ENCODE data around the gene RUNX1. TPM values are rescaled to one million over a fixed set of nuclear protein-coding genes. Genes with fewer than 3 reads are reported as not detected.
"Not testable (repeated sequence)": the region's sequence is repeated elsewhere in the genome, so short reads cannot be mapped to it uniquely, and the experiment has no call there.

The RUNX1 gene
- total RNA-seq, 1 donor from 2014 or later, result 121 TPM

- no peak for DNase-seq (ENCODE audit: low spot score)
- Mint-ChIP-seq H3K27ac (no peak overlapping the region), H3K36me3 (ENCODE audit: low read depth) (peaks cover 97% of the 10 kb centered on the region), H3K9me3 (peaks cover 12% of the 10 kb centered on the region), H3K4me3 (ENCODE audit: low read depth) (no peak overlapping the region), H3K4me1 (ENCODE audit: low read depth) (peaks cover 80% of the 10 kb centered on the region), H3K27me3 (ENCODE audit: low read depth) (no peaks in the 10 kb centered on the region)
- intact Hi-C loops (cut with micrococcal nuclease), result loop anchor here (2.0 to 10.0 kb wide), 3 partner anchors 35 to 237 kb away; partner anchors contain the start of gene RUNX1
Observed at GRCh38 chr21:34809822-34810221, 239.3 kb downstream of the RUNX1 start.

- intact Hi-C loops (cut with micrococcal nuclease), result loop anchor here (1.0 to 10.0 kb wide), 4 partner anchors 36 to 239 kb away; partner anchors contain the start of gene RUNX1
- Mint-ChIP-seq H3K27ac (peak overlapping the region; percentile 89), H3K36me3 (ENCODE audit: low read depth) (peaks cover 99% of the 10 kb centered on the region)
Observed at GRCh38 chr21:34808569-34809204, 240.4 kb downstream of the RUNX1 start.

GRCh38 chr21:34807881-34808568, 241.1 kb downstream of the RUNX1 start:
- peaks cover 96% of the 10 kb centered on the region for H3K36me3 Mint-ChIP-seq (ENCODE audit: low read depth)
- H3K4me1 Mint-ChIP-seq (ENCODE audit: low read depth), result peaks cover 83% of the 10 kb centered on the region

More at GRCh38 chr21:34808569-34809204, 240.4 kb downstream of the RUNX1 start:
- no peak overlapping the region for H3K4me3 Mint-ChIP-seq (ENCODE audit: low read depth)
- H3K4me1 Mint-ChIP-seq (ENCODE audit: low read depth), result peaks cover 85% of the 10 kb centered on the region
- no peak for DNase-seq (ENCODE audit: low spot score)
- H3K9me3 Mint-ChIP-seq, result peaks cover 12% of the 10 kb centered on the region
- H3K27me3 Mint-ChIP-seq (ENCODE audit: low read depth), result no peaks in the 10 kb centered on the region

GRCh38 chr21:34807146-34807880, 241.8 kb downstream of the RUNX1 start:
- peaks cover 96% of the 10 kb centered on the region for H3K36me3 Mint-ChIP-seq (ENCODE audit: low read depth)
- no peak overlapping the region for H3K4me3 Mint-ChIP-seq (ENCODE audit: low read depth)
- peak; percentile 44 for DNase-seq (ENCODE audit: low spot score)
- H3K27ac Mint-ChIP-seq, result peak overlapping the region; percentile 89
- intact Hi-C loops (cut with micrococcal nuclease), result loop anchor here (5.0 to 10.0 kb wide), 2 partner anchors 177 to 240 kb away; partner anchors contain the start of gene RUNX1
- no peaks in the 10 kb centered on the region for H3K27me3 Mint-ChIP-seq (ENCODE audit: low read depth)
- H3K9me3 Mint-ChIP-seq, result peaks cover 12% of the 10 kb centered on the region
- H3K4me1 Mint-ChIP-seq (ENCODE audit: low read depth), result peaks cover 83% of the 10 kb centered on the region

More at GRCh38 chr21:34807881-34808568, 241.1 kb downstream of the RUNX1 start:
- H3K27ac Mint-ChIP-seq, result peak overlapping the region; percentile 89
- DNase-seq (ENCODE audit: low spot score), result peak; percentile 50
- H3K4me3 Mint-ChIP-seq (ENCODE audit: low read depth), result peak overlapping the region; percentile 8
- no peaks in the 10 kb centered on the region for H3K27me3 Mint-ChIP-seq (ENCODE audit: low read depth)
- H3K9me3 Mint-ChIP-seq, result peaks cover 12% of the 10 kb centered on the region
- intact Hi-C loops (cut with micrococcal nuclease), result loop anchor here (1.0 to 10.0 kb wide), 4 partner anchors 37 to 239 kb away; partner anchors contain the start of gene RUNX1

DNA sequence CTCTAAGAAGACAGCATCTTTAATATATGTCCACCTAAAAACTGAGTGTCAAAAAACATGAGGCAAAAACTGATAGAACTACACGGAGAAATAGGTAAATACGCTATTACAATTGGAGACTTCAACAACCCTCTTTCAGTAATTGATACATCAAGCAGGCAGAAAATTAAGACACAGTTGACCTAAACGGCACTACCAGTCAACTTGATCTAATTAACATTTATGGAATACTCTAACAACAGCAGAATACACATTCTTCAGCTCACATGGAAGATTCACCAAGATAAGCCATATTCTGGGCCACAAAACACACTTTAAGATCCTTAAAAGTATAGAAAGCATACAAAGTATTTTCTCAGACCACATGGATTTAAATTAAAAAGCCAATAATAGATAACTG, 242.7 kb downstream of the RUNX1 start:
- peak overlapping the region; percentile 89 for H3K27ac Mint-ChIP-seq
- intact Hi-C loops (cut with micrococcal nuclease), result loop anchor here (5.0 to 10.0 kb wide), 2 partner anchors 178 to 241 kb away; partner anchors contain the start of gene RUNX1
- peaks cover 12% of the 10 kb centered on the region for H3K9me3 Mint-ChIP-seq
- H3K4me3 Mint-ChIP-seq (ENCODE audit: low read depth), result no peak overlapping the region
- H3K36me3 Mint-ChIP-seq (ENCODE audit: low read depth), result peaks cover 94% of the 10 kb centered on the region
- H3K4me1 Mint-ChIP-seq (ENCODE audit: low read depth), result peaks cover 78% of the 10 kb centered on the region
- H3K27me3 Mint-ChIP-seq (ENCODE audit: low read depth), result no peaks in the 10 kb centered on the region
- no peak for DNase-seq (ENCODE audit: low spot score)

DNA sequence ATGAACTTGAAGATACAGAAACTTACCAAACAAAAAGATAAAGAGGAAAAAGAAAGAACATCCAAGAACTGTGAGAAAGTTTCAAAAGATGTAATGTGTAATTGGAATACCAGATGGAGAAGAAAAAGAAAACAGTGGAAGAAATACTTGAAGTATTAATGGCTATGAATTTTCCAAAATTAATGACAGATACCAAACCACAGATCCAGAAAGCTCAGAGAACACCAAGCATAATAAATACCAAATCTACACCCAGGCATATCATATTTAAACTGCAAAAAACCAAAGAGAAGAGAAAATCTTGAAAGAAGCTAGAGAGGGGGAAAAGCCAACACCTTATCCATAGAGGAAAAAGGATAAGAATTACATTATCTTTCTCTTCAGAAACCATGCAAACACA, 243.9 kb downstream of the RUNX1 start:
- intact Hi-C loops (cut with micrococcal nuclease), result loop anchor here (5.0 to 10.0 kb wide), 2 partner anchors 180 to 242 kb away; partner anchors contain the start of gene RUNX1
- Mint-ChIP-seq H3K27me3 (ENCODE audit: low read depth) (no peaks in the 10 kb centered on the region), H3K9me3 (peaks cover 12% of the 10 kb centered on the region), H3K36me3 (ENCODE audit: low read depth) (peaks cover 92% of the 10 kb centered on the region), H3K27ac (peak overlapping the region; percentile 40), H3K4me1 (ENCODE audit: low read depth) (peaks cover 70% of the 10 kb centered on the region), H3K4me3 (ENCODE audit: low read depth) (no peak overlapping the region)
- no peak for DNase-seq (ENCODE audit: low spot score)

DNA sequence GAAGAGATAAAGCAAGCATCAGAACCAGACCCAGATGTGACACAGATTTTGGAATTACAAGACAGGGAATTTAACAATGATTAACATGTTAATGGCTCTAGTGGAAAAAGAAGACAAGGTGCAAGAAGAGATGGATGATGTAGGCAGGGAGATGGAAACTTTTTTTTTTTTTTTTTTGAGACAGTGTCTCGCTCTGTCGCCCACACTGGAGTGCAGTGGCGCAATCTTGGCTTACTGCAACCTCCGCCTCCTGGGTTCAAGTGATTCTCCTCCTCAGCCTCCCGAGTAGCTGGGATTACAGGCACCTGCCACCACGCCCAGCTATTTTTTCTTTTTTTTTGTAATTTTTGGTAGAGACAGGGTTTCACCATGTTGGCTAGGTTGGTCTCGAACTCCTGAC, 244.5 kb downstream of the RUNX1 start:
- intact Hi-C loops (cut with micrococcal nuclease), result loop anchor here (10.0 kb wide), 1 partner anchor 180 kb away; no protein-coding TSS in a partner anchor
- peak overlapping the region; percentile 48 for H3K27ac Mint-ChIP-seq
- H3K27me3 Mint-ChIP-seq (ENCODE audit: low read depth), result not testable (repeated sequence)

DNA sequence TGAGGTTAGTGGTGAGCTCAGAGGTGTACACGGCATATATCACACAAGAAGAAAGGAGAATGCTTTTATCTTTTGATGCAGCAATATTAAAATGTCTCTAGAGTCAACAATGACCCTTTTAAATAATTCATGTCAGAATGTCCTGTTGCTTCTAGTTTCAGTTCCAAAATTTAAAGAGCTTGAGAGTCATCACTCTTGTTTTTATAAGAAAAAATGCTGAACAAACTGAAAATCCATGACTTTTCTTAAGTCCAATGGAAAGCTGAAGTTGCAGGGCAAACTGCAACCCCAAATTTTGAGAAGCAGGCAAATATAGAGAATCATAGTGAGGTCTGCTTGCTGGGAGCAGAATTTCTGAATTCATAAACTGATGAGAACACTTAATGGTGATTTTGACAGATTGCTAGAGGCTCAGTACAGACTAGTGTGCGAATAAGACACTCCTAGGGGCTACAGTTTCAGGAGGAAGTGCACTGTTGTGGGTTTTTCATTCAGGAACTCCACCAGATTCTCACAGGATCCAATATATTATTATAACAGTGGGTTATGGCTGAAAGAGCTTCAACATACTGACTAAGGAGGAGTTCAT, 245.2 kb downstream of the RUNX1 start:
- Mint-ChIP-seq H3K4me3 (ENCODE audit: low read depth) (no peak overlapping the region), H3K4me1 (ENCODE audit: low read depth) (peaks cover 57% of the 10 kb centered on the region), H3K27me3 (ENCODE audit: low read depth) (no peaks in the 10 kb centered on the region), H3K36me3 (ENCODE audit: low read depth) (peaks cover 92% of the 10 kb centered on the region), H3K27ac (peak overlapping the region; percentile 52), H3K9me3 (peaks cover 12% of the 10 kb centered on the region)
- intact Hi-C loops (cut with micrococcal nuclease), result loop anchor here (10.0 kb wide), 1 partner anchor 181 kb away; no protein-coding TSS in a partner anchor
- DNase-seq (ENCODE audit: low spot score), result no peak

More for the DNA sequence above, 244.5 kb downstream of the RUNX1 start:
- Mint-ChIP-seq H3K36me3 (ENCODE audit: low read depth) (peaks cover 92% of the 10 kb centered on the region), H3K4me1 (ENCODE audit: low read depth) (peaks cover 64% of the 10 kb centered on the region), H3K9me3 (peaks cover 12% of the 10 kb centered on the region)
- H3K4me3 Mint-ChIP-seq (ENCODE audit: low read depth); DNase-seq (ENCODE audit: low spot score): not testable (repeated sequence)

DNA sequence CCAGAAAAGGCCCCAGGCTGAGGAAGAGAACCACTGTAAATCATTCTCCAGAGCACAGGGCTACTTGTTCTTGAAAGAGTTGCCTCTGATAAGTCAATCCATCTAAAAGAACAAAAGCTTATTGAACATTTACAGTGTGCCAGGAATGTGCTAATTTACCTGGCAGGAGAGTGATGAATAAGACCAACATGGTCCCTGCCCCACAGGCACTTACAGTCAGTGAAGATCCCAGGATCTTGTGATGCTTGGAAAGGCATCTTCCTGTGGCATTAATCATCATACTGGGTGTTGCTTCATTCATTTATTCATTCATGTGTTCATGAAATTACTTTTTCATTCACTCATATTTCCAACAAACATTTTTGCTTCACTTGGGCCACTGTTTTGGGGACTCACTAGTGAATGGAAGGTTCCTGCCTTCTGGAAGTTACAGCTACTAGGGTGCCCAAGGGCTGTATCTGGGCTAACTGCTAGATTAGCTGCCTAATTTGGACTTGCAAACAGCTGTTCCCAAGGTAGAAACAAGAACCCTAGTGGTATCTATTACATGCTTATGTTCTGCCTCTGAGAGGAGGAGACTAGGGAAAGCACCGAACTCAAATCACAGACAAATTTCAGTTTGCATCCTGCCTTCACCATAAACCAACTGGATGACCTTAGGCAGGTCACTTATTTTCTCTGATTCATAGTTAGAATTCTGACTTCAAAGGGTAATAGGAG, 246.8 kb downstream of the RUNX1 start:
- intact Hi-C loops (cut with micrococcal nuclease), result loop anchor here (10.0 kb wide), 1 partner anchor 182 kb away; no protein-coding TSS in a partner anchor
- no peaks in the 10 kb centered on the region for H3K27me3 Mint-ChIP-seq (ENCODE audit: low read depth)
- H3K9me3 Mint-ChIP-seq, result peaks cover 12% of the 10 kb centered on the region
- peaks cover 41% of the 10 kb centered on the region for H3K4me1 Mint-ChIP-seq (ENCODE audit: low read depth)
- no peak for DNase-seq (ENCODE audit: low spot score)
- H3K36me3 Mint-ChIP-seq (ENCODE audit: low read depth), result peaks cover 89% of the 10 kb centered on the region
- H3K27ac Mint-ChIP-seq, result peak overlapping the region; percentile 68
- H3K4me3 Mint-ChIP-seq (ENCODE audit: low read depth), result no peak overlapping the region

DNA sequence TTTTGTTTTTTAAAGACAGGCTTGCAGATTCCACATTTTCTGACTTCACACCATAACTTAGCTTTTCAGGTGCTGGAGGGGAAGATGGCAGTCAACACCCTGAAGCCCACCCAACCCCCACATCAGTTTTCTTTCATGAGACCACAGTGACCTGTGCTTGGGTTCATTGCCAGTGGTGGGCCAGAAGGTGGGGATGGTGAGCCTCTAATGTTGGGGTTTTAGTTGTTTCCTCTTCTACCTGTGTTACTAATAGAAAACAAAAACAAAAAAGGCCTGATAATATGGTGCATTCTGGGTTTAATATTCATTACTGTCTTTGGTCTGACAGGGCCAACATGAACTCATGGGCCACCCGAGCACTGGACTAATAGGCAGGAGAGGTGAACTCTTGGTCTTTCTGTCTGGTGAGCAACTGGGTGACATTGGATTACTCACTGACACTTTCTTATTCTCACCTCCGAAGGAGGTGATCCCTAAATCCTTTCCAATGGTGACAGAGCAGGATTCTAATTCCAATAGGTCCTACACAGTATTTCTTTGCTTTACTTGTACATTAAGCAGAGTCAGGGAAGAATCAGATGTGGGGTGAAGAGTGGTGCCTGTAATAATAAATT, 247.5 kb downstream of the RUNX1 start:
- H3K27ac Mint-ChIP-seq, result no peak overlapping the region
- peaks cover 8% of the 10 kb centered on the region for H3K9me3 Mint-ChIP-seq
- intact Hi-C loops (cut with micrococcal nuclease), result loop anchor here (10.0 kb wide), 1 partner anchor 183 kb away; no protein-coding TSS in a partner anchor
- peaks cover 89% of the 10 kb centered on the region for H3K36me3 Mint-ChIP-seq (ENCODE audit: low read depth)
- peaks cover 38% of the 10 kb centered on the region for H3K4me1 Mint-ChIP-seq (ENCODE audit: low read depth)
- no peaks in the 10 kb centered on the region for H3K27me3 Mint-ChIP-seq (ENCODE audit: low read depth)
- H3K4me3 Mint-ChIP-seq (ENCODE audit: low read depth), result no peak overlapping the region
- DNase-seq (ENCODE audit: low spot score), result no peak

GRCh38 chr21:34800797-34801518, 248.1 kb downstream of the RUNX1 start:
- Mint-ChIP-seq H3K27ac (no peak overlapping the region), H3K36me3 (ENCODE audit: low read depth) (peaks cover 89% of the 10 kb centered on the region)
- DNase-seq (ENCODE audit: low spot score), result no peak

More at GRCh38 chr21:34800797-34801518, 248.1 kb downstream of the RUNX1 start:
- H3K9me3 Mint-ChIP-seq, result peaks cover 3% of the 10 kb centered on the region
- H3K27me3 Mint-ChIP-seq (ENCODE audit: low read depth), result no peaks in the 10 kb centered on the region
- intact Hi-C loops (cut with micrococcal nuclease), result loop anchor here (10.0 kb wide), 1 partner anchor 184 kb away; no protein-coding TSS in a partner anchor
- no peak overlapping the region for H3K4me3 Mint-ChIP-seq (ENCODE audit: low read depth)
- H3K4me1 Mint-ChIP-seq (ENCODE audit: low read depth), result peaks cover 32% of the 10 kb centered on the region
